Measurements from ENCODE around the gene STAT5A.
"Not testable (repeated sequence)": the region's sequence is repeated elsewhere in the genome, so short reads cannot be mapped to it uniquely, and the experiment has no call there.

STAT5A gene

GRCh38 chr17:42338427-42338985, 50.2 kb downstream of the STAT5A start:
- DNase-seq, result no peak

GRCh38 chr17:42339221-42339620, 50.9 kb downstream of the STAT5A start:
- no peak for DNase-seq

GRCh38 chr17:42340691-42341127, 52.4 kb downstream of the STAT5A start:
- no peak for DNase-seq

GRCh38 chr17:42341568-42341967, 53.3 kb downstream of the STAT5A start:
- no peak for DNase-seq

GRCh38 chr17:42342242-42343008, 54.1 kb downstream of the STAT5A start:
- no peak for DNase-seq

- DNase-seq, result no peak
These were observed 57.2 kb downstream of the STAT5A start for GRCh38 chr17:42345396-42346073.

- DNase-seq, result no peak
These were observed 58.2 kb downstream of the STAT5A start for GRCh38 chr17:42346481-42346880.

- no peak for DNase-seq
These were observed 58.9 kb downstream of the STAT5A start for GRCh38 chr17:42347198-42347597.

GRCh38 chr17:42347606-42348005, 59.3 kb downstream of the STAT5A start:
- DNase-seq, result no peak

GRCh38 chr17:42348104-42348503, 59.8 kb downstream of the STAT5A start:
- no peak for DNase-seq

- no peak for DNase-seq
These were observed 66.9 kb downstream of the STAT5A start for GRCh38 chr17:42354956-42355843.

- no peak for DNase-seq
These were observed 70.1 kb downstream of the STAT5A start for GRCh38 chr17:42358434-42358833.

- DNase-seq, result no peak
These were observed 70.8 kb downstream of the STAT5A start for GRCh38 chr17:42359133-42359532.

GRCh38 chr17:42360388-42360787, 72.1 kb downstream of the STAT5A start:
- not testable (repeated sequence) for DNase-seq
